LNCaP clone FGC (cell line): ENCODE measurements around the gene FBXL7.

ENCODE experiments used
- DNase-seq: peaks from one replicate; pipeline ENCODE4 v3.0.0-alpha.2; 2011; ENCODE audit warnings: low read depth
- H3K4me3 ChIP-seq: 2 replicates; pipeline ENCODE4 v1.5.1; 2011; ENCODE audit warnings: mild to moderate bottlenecking, low read depth, low read length, control low read depth
- CTCF ChIP-seq: IDR thresholded peaks from 2 replicates; pipeline ENCODE4 v1.5.1; 2012; ENCODE audit warnings: mild to moderate bottlenecking; ENCODE audit not compliant: control insufficient read depth, insufficient read depth; ENCODE audit errors: extremely low read depth

The FBXL7 gene

GRCh38 chr5:15740383-15740782 is 240.4 kb downstream of the FBXL7 start:
- no peak for TF ChIP-seq CTCF
- no peak for DNase-seq
- no peak overlapping the region for H3K4me3 ChIP-seq

DNA sequence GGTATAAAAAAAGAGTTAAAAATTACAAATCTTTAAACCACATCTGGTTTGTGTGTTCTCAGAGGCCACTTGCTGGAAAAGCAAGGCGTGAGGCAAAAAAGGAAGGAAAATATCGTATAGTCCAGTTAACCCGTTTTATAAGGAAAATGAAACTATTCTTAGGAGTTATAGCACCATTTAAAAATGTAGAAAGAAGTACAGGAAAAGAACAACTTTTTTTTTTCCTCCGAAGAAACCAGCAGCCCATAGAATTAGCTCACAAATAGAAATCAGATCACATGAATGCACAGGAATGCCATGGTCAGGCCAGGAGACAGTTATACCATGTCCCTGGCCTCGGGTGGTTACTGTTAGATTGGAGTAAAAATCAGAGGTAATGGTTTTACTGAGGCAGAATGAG is 241.6 kb downstream of the FBXL7 start:
- no peak overlapping the region for H3K4me3 ChIP-seq
- DNase-seq, result no peak
- no peak for TF ChIP-seq CTCF

- TF ChIP-seq CTCF, result no peak
- DNase-seq, result no peak
Observed at GRCh38 chr5:15746833-15747232, 246.9 kb downstream of the FBXL7 start.

GRCh38 chr5:15748266-15748665 is 248.3 kb downstream of the FBXL7 start:
- H3K4me3 ChIP-seq, result no peak overlapping the region
- no peak for DNase-seq
- TF ChIP-seq CTCF, result no peak

More at GRCh38 chr5:15746833-15747232, 246.9 kb downstream of the FBXL7 start:
- H3K4me3 ChIP-seq, result no peak overlapping the region

- TF ChIP-seq CTCF, result no peak
- no peak overlapping the region for H3K4me3 ChIP-seq
- DNase-seq, result no peak
Observed at GRCh38 chr5:15752663-15753285, 252.8 kb downstream of the FBXL7 start.

GRCh38 chr5:15753752-15754151 is 253.8 kb downstream of the FBXL7 start:
- DNase-seq, result no peak
- TF ChIP-seq CTCF, result no peak
- H3K4me3 ChIP-seq, result no peak overlapping the region

GRCh38 chr5:15757103-15757502 is 257.1 kb downstream of the FBXL7 start:
- no peak for TF ChIP-seq CTCF
- DNase-seq, result no peak
- H3K4me3 ChIP-seq, result no peak overlapping the region
